Body of pancreas (tissue), 4 donors: ENCODE results near the gene ZNF536. TPM values are rescaled to one million over a fixed set of nuclear protein-coding genes. Genes with fewer than 3 reads are reported as not detected.

Experiments used
- ATAC-seq: fragments of 150-250 bp; one replicate; pipeline ENCODE4 v1.9.1; 2016
- DNase-seq, 4 donors: peaks; one replicate each; pipeline ENCODE4 v3.0.0-alpha.2; 2019
- H3K27ac ChIP-seq, 4 donors: fragments of 200-600 bp; sonication (generic); 1 replicate in 3 of 4; 2 replicates in 1 of 4; pipeline versions ENCODE4 v1.5.1 to v1.6.1; 2016 to 2019; ENCODE audit warnings: mild to moderate bottlenecking in 1 of 4, mixed read lengths in 1 of 4, moderate library complexity in 1 of 4
- H3K27me3 ChIP-seq, 2 donors: fragments of 200-600 bp; sonication (generic); one replicate each; pipeline ENCODE4 v1.6.0; 2016; ENCODE audit warnings: mild to moderate bottlenecking in 1 of 2
- H3K36me3 ChIP-seq, 2 donors: fragments of 200-600 bp; sonication (generic); replicated peaks in 1 of 2; 2 replicates each; pipeline ENCODE4 v1.5.1; 2016; ENCODE audit warnings: low read depth in 2 of 2; ENCODE audit not compliant: insufficient read depth in 1 of 2
- H3K4me1 ChIP-seq: fragments of 200-600 bp; sonication (generic); one replicate; pipeline ENCODE4 v1.6.0; 2016
- H3K4me3 ChIP-seq, 2 donors: fragments of 200-600 bp; sonication (generic); 1 replicate in 1 of 2; 2 replicates in 1 of 2; pipeline ENCODE4 v1.5.1; 2016 to 2019
- H3K9me3 ChIP-seq, 3 donors: fragments of 200-600 bp; sonication (generic); 1 replicate in 2 of 3; 2 replicates in 1 of 3; pipeline ENCODE4 v1.5.1; 2016
- POLR2A ChIP-seq, 3 donors: fragments of 450-650 bp; IDR thresholded peaks; one replicate each; pipeline ENCODE4 v1.6.1; 2016; ENCODE audit warnings: antibody characterized with exemption in 3 of 3, mild to moderate bottlenecking in 2 of 3
- WGBS, 2 donors: methylation state at CpG; one replicate each; pipeline ENCODE4 v1.1.5; 2017; 5-methylcytosine and 5-hydroxymethylcytosine counted together
- intact Hi-C: fragments of 100-400 bp; cut with DNase I; formaldehyde crosslinking; loops from one replicate; pipeline ENCODE4 v1.15.1; 2023
- total RNA-seq, 2 donors: library from RNA; depleted of rRNA; stranded (reverse); fragments of >200 nt; gene quantifications; one replicate each; pipeline ENCODE4 v1.1.0, GENCODE V29; 2016
- TF ChIP-seq, protein P1 (sequence below), 7 experiments: fragments of 450-650 bp in 4 of 7; fragments of 200-600 bp in 3 of 7; sonication (generic) in 3 of 7; IDR thresholded peaks; one replicate each; pipeline ENCODE4 v1.5.1; 2016 to 2019; ENCODE audit warnings: antibody characterized with exemption in 7 of 7

Gene ZNF536
- total RNA-seq, 2 donors from 2014 or later, result not detected

DNA sequence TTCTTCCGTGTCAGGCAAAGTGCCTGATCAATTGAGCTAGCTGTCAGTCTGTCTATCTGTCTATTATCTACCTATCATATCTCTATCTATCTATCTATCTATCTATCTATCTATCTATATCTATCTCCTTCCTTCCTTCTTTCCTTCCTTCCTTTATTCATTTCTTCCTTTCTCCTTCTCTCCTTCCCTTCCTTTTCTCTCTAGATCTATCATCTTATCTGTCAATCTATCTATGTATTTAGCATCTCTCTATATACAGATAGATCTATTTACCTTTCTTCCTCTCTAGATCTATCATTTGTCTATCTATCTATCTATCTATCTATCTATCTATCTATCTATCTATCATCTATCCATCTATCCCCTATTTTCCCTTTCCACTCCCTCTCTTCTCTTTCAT is 5.9 kb upstream of the ZNF536 start:
- Histone ChIP-seq H3K27ac (no peak overlapping the region), H3K4me3 (no peak overlapping the region), H3K36me3 (no peaks in the 10 kb centered on the region), H3K9me3 (no peaks in the 10 kb centered on the region), H3K27me3 (no peaks in the 10 kb centered on the region), H3K4me1 (no peaks in the 10 kb centered on the region)
- no peak for ATAC-seq
- intact Hi-C loops, result no loop called here
- TF ChIP-seq POLR2A (IDR thresholded peaks at IDR 0.05), result no peak
- TF ChIP-seq, protein P1, sequence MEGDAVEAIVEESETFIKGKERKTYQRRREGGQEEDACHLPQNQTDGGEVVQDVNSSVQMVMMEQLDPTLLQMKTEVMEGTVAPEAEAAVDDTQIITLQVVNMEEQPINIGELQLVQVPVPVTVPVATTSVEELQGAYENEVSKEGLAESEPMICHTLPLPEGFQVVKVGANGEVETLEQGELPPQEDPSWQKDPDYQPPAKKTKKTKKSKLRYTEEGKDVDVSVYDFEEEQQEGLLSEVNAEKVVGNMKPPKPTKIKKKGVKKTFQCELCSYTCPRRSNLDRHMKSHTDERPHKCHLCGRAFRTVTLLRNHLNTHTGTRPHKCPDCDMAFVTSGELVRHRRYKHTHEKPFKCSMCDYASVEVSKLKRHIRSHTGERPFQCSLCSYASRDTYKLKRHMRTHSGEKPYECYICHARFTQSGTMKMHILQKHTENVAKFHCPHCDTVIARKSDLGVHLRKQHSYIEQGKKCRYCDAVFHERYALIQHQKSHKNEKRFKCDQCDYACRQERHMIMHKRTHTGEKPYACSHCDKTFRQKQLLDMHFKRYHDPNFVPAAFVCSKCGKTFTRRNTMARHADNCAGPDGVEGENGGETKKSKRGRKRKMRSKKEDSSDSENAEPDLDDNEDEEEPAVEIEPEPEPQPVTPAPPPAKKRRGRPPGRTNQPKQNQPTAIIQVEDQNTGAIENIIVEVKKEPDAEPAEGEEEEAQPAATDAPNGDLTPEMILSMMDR (IDR thresholded peaks at IDR 0.05), result no peak
- no peak for DNase-seq
- 0% methylated on average over 1 of the region's 1 CpG for WGBS, 2 donors

DNA sequence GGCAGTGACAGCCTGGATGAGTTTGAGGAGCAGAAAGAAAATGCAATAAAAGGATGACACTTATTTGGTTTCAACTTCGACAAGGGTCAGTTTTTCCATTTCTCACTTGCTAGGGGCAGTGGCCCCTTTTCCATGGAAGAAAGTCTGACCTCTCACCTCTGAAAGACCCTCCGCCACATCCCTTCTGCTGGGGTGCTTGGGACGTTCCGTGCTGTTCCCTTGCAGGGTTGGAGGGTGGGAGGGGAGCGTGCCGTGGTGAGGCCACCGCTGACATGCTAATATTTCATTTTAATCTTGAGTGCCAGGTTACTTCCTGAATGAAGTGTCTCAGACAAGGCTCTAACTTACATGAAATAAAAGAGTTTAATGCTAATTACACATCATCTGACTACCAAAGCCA is 5.2 kb upstream of the ZNF536 start:
- no peak for ATAC-seq
- 43 to 65% methylated on average over 5 to 7 of the region's 7 CpGs for WGBS, 2 donors
- Histone ChIP-seq H3K4me1 (no peaks in the 10 kb centered on the region), H3K9me3 (no peaks in the 10 kb centered on the region), H3K36me3 (no peaks in the 10 kb centered on the region), H3K27ac (no peak overlapping the region), H3K27me3 (no peaks in the 10 kb centered on the region), H3K4me3 (no peak overlapping the region)
- intact Hi-C loops, result no loop called here
- DNase-seq, result no peak
- TF ChIP-seq, protein P1 (IDR thresholded peaks at IDR 0.05), result no peak
- no peak for TF ChIP-seq POLR2A (IDR thresholded peaks at IDR 0.05)

DNA sequence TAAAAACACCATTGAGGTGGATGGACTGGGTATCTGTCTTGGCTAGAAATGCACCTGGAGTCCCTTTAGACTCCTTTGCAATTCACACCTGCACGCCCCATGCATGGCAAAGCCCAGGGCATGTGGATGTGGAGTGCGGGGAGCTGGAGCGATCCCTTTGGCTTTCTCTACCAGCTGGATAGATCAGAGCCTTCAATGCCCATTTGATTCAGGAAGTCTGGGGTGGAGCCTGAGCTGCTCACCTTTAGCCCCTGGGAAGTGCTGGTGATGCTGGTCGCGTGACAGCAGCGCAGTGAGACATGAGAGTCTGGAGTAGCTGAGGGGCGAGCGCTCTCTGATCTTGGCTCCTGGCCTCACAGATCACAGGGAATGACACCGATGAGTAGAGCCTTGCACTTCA is 4.8 kb upstream of the ZNF536 start:
- ATAC-seq (no peak), DNase-seq (no peak)
- Histone ChIP-seq H3K9me3 (no peaks in the 10 kb centered on the region), H3K36me3 (no peaks in the 10 kb centered on the region), H3K4me3 (no peak overlapping the region), H3K4me1 (no peaks in the 10 kb centered on the region), H3K27ac (no peak overlapping the region), H3K27me3 (no peaks in the 10 kb centered on the region)
- no peak for TF ChIP-seq POLR2A (IDR thresholded peaks at IDR 0.05)
- TF ChIP-seq, protein P1 (IDR thresholded peaks at IDR 0.05), result no peak
- 82 to 93% methylated on average over 9 of the region's 9 CpGs for WGBS, 2 donors
- intact Hi-C loops, result no loop called here

DNA sequence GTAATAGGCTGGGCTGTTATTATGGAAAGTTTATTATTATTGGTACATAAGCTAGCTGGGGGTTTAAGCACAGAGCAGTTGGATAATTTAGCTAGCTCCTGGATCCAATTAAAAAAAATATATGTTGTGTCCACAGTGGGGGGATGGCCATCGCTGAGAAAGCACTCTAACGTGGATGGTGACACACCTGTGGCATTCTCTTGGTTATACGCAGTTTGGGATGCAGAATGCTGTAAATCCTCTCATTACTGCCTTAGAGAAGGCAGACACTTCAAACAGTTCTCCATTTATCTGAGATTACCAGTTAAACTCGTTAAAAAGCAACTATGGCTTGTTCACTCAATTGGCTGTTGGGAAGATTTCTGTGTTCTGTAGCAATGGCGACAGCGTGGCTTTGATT is 2.4 kb upstream of the ZNF536 start:
- intact Hi-C loops, result no loop called here
- ATAC-seq (no peak), DNase-seq (no peak)
- TF ChIP-seq POLR2A (IDR thresholded peaks at IDR 0.05), result no peak
- TF ChIP-seq, protein P1 (IDR thresholded peaks at IDR 0.05), result no peak
- H3K4me1 ChIP-seq, result no peaks in the 10 kb centered on the region
- no peak overlapping the region for H3K4me3 ChIP-seq
- 45 to 49% methylated on average over 6 of the region's 6 CpGs for WGBS, 2 donors
- H3K27me3 ChIP-seq, result peaks cover 0 to 4% of the 10 kb centered on the region in 2 donors
- no peaks in the 10 kb centered on the region for H3K9me3 ChIP-seq
- no peak overlapping the region for H3K27ac ChIP-seq
- no peaks in the 10 kb centered on the region for H3K36me3 ChIP-seq

DNA sequence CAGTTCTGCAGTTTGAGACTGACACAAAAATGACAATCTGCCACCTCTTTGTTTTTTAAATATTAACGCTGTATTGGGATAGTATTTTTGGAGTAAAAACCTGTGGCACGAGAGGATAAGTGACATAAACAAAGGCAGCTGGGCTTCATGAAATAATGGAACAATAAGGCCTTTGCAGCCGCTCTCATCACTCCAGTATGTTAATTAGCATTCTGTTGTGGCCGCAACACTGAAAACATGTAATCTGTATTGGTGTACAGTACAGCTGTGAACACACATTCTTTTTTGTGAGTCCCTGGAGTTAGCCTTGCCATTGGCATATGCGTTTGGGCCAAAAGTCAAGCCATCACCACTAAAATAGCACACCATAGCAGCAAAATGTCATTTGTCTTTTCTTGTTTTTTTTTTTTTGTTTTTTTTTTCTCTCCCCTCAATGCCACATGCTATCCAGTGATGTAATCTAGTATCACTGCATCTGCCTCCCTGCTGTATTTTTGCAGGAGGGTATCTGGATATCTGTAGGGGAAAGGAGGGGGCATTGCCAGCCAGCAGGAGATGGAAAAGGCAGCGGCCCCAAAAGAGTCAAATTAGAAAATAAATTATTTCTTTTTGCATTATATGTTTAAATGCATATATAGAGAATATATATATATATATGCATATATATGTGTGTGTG is 885 bp upstream of the ZNF536 start:
- TF ChIP-seq, protein P1 (IDR thresholded peaks at IDR 0.05), result no peak
- no peak for TF ChIP-seq POLR2A (IDR thresholded peaks at IDR 0.05)
- H3K27me3 ChIP-seq, result peaks cover 0 to 6% of the 10 kb centered on the region in 2 donors
- no peaks in the 10 kb centered on the region for H3K9me3 ChIP-seq
- H3K36me3 ChIP-seq, result no peaks in the 10 kb centered on the region
- DNase-seq, result no peak
- intact Hi-C loops, result no loop called here
- no peak overlapping the region for H3K27ac ChIP-seq
- H3K4me1 ChIP-seq, result no peaks in the 10 kb centered on the region
- 76% methylated on average over 6 of the region's 6 CpGs for WGBS, 2 donors
- no peak overlapping the region for H3K4me3 ChIP-seq
- no peak for ATAC-seq
